Stimulated activated CD4-positive, alpha-beta T cell treated with anti-CD3 and anti-CD28 coated beads, Interleukin-15, amount 100 ng/mL, for 1 hour (primary cell): Measurements from ENCODE around the gene RGS3.
"Not testable (repeated sequence)": the region's sequence is repeated elsewhere in the genome, so short reads cannot be mapped to it uniquely, and the experiment has no call there.

Source experiments
- DNase-seq, 2 donors: peaks; one replicate each; pipeline ENCODE4 v3.0.0-alpha.2; 2020; ENCODE audit warnings: low read depth in 1 of 2, low spot score in 1 of 2

RGS3 gene

GRCh38 chr9:113543982-113544303 lies 80.4 kb downstream of the RGS3 start:
- no peak for DNase-seq

GRCh38 chr9:113545068-113545467 lies 81.5 kb downstream of the RGS3 start:
- no peak for DNase-seq

GRCh38 chr9:113546566-113546965 lies 83.0 kb downstream of the RGS3 start:
- DNase-seq, result no peak

- no peak for DNase-seq
Observed at GRCh38 chr9:113547501-113547900, 84.0 kb downstream of the RGS3 start.

DNA sequence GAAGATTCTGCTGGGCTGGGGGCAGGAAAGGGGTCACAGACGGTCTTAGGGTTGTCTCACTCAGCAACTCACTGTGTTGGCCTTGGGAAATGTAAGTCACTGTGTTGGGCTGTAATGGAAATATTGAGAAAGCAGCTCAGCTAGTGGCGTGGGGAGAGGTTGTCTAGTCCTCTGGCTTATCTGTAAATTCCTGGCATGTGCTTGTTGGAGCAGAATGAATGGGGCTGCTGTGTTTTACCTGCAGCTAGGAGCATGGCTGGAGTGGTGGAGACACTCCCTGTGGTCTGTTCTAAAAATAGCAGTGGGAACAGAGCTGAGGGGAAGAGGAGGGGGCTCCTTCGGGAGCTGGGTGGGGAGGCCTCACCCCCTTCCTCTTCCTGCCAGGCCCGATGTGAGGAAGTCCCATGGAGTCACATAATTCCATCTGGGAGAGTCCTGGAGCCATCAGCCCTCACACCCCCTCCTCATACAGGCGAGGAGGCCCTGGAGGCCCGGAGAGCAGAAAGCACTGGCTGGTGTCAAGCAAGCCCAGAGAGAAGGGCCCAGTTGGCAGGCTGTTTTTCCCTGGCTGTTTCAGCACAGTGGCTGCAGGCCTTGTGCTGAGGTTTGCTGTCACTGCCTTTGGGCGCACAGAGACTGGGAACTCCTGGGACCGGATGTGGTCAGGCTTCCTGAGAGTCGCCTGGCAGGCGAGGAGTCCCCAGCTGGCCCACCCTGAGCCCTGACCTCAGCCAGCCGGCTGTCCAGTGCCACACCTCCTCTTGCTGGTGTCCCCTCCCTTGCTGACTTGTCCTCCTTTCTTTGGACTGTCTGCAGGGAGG lies 84.9 kb downstream of the RGS3 start:
- no peak for DNase-seq

GRCh38 chr9:113549892-113550291 lies 86.4 kb downstream of the RGS3 start:
- DNase-seq, result not testable (repeated sequence)

DNA sequence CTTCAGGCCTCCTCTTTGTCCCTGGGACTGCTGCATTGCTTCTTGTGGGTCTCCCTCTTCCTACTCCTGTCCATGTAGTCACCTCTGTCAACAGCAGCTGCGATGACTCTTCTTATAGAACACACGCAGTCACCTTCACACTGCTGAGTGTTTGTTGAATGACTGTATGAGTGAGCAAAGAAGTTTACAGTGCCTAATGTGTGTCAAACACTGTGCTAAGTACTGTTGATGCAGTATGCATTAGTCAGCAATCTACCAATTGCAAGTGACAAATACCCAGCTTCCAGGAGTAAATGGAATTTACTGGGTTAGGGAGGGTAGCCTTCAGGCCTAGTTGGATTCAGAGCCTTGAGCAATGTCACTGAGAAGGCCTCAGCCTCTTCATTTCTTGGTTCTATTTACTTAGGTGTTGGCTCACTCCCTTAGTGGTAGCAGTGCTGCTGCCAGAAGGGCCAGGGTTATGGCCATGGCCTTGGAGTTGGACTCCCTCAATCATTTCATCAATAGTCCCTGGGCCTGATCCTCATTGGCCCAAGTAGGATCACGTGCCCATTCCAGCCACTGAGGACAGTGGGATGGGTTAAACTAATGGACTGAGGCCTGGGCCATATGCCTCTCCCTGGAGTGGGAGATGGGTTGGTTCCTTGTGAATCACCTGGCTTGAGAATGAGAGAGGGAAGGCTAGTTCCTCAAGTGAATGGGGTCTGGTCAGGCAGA lies 93.5 kb downstream of the RGS3 start:
- DNase-seq, result no peak

- no peak for DNase-seq
Observed at GRCh38 chr9:113558632-113559502, 95.3 kb downstream of the RGS3 start.

- DNase-seq, result no peak
Observed at GRCh38 chr9:113559834-113560800, 96.6 kb downstream of the RGS3 start.

- no peak for DNase-seq
Observed at GRCh38 chr9:113562653-113563381, 99.3 kb downstream of the RGS3 start.

DNA sequence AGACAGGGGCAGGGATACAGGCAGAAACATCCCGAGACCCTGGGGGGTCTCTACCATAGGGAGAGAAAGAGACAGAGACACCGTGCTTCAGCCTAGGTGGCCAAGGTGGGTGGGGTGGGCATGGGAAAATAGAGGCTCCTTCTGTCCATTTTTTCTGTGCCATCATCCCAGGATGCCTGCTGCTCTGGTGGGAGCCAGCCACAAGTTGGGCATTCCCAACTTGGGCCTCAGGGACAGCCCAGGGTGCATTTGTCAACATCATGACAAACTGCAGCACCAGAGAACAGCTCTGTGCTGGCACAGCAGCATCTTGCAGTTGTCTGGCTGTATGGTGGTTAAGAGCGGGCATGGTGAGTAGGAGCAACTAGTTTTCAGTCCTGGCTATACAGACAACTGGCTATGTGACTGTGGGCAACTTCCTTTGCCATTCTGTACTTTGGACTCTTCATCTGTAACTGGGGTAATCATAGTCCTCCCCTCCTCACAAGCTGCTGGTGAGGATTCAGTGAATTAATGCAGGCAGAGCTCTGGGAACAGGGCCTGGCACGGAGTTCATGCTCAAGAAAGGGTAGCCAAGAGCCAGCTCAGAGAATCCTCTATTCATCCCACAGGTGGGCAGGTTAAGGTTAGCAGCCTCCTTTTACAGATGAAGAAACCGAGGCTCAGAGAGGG lies 100.4 kb downstream of the RGS3 start:
- DNase-seq, result no peak

DNA sequence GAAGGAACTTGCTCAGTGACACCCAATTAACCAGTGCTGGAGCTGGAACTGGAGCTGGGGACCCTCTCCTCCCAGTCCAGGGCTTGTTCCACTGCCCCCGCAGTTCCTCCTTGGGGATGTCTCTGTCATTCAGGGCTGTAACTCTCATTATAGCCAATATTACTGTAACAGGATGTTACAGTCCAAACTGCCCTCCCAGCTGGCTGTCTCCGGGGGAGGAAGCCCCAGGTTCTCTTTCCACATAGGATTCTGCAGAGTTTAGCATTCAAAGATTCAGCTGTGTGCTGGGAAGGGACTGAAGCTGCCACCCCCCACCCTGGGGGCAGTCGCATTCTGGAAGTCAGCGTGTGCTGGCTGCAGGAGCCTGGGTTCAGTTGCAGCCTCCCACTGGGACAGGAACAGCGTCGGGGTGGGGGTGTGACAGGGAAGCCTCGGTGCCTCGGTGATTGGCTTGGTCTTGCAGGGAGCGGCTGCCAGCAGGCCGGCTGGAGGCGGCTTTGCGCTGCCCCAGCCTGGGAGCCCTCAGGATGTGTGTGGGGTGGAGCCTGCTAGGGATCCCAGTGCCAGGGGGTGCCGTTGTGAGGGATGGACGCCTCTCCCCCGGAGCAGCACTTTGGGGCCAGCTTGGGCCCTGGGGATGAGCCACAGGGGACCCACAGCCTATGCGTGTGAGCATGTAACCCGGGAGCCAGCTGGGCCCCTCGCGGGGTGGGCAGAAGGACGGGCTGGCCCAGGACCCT lies 101.1 kb downstream of the RGS3 start:
- DNase-seq, result no peak

DNA sequence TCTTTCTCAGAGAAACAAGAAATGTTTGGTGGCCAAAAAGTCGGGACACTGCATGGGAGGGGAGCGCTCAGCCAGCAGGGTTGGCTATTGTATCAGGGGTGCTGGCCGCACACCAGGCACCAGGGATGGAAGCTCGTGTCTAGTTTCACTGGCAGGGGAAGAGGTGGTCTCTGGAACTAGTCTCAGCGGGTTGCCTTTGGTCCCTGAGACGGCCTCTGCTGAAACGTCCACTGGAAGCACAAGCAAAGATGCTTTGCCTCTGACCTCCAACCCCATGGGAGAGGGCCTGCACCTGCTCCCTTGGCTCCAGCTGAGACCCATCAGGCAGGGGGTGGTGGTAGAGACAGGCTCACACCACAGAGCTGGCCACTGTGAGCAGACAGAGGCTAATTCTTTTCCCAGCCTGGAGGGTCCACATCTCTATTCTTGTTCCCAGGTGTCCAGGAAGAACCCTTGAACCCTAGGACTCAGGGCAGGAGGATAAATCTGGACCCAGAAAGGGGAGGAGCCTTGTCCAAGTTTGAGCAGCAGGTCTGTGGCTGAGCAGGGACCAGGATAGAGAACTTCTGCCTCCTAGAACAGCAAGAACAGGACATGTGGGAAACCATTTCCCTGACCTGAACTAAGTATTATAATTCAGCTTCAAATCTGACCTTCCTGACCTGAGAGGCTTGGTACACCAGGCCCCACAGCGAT lies 102.6 kb downstream of the RGS3 start:
- no peak for DNase-seq

- DNase-seq, result no peak
Observed at GRCh38 chr9:113566712-113567071, 103.2 kb downstream of the RGS3 start.

DNA sequence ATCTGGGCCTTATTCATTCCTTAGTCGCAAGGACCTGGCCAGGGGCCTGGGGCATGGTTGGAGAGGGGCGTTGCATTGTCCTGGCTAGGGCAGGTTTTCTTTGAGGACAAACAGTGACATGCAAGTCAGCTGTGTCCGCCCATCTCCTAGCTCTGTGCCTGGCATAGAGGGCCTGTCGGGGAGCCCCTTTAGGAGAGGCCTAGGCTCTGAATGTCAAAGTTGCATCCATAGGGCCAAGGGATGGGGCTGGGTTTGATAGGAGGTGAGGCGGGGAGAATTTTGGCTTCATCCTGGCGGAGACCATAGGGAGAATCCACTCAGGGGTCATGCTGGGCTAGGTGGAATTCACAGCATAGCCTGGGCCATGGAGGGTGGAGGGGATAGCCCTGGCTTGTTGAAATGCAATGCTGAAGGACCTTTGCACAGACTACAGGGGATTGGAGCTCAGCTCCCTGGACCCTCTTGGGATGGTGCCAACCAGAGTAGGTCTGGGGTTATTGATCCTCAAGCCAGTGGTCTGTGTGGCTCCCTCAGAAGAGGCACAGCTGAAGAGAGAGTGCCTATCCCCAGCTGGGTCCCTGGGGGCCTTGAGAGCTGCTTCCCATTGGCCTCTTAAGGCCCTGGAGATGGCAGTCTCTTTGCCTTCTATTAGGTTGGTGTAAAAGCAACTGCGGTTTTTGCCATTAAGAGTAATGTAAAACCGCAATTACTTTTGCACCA lies 104.0 kb downstream of the RGS3 start:
- no peak for DNase-seq

- no peak for DNase-seq
Observed at GRCh38 chr9:113568081-113568435, 104.5 kb downstream of the RGS3 start.

DNA sequence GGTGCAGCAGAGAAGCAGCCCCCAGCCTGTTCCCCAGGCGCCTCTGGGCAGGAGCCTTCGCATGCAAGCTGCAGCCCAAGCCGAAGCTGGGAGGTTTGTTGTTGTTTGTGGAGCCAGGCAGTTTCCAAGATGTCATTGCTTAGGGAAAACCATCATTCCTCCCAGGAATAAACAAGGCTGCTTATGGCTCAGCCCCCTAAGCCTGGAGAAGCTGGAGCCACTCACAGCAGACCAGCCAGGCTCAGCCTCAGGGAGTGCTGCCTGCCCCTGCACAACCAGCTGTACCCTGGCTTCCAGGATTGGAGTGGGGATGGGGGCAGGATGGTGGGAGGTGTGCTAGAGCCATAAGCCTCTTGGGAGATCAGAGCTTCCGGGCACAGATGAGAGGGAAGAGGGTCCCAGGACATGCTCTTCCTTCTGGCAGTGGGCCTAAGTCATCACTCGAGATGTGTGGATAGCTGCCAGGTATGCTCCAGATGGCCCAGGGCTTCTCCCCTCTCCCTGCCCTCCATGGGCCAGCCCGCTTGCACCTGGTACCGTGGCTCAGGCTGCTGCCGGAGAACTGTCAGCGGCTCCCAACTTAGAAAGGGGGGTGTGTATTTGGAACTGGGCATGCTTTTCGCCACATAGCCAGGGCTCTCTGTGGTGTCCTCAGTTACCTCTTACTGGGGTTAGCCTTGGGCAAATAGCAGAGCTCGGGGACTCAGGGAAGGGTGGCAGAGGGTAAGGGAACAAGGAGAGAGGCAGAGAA lies 105.2 kb downstream of the RGS3 start:
- DNase-seq, result no peak
